HS-27A (cell line): ENCODE measurements around the gene CHKB.

Source experiments
- DNase-seq: peaks from one replicate; pipeline ENCODE4 v3.0.0-alpha.2; 2012; ENCODE audit warnings: low read depth, missing footprints

The CHKB gene

GRCh38 chr22:50597097-50597496, 14.4 kb upstream of the CHKB start:
- no peak for DNase-seq

- no peak for DNase-seq
Observed at GRCh38 chr22:50595189-50595588, 12.5 kb upstream of the CHKB start.

GRCh38 chr22:50587407-50587806, 4.8 kb upstream of the CHKB start:
- DNase-seq, result no peak

GRCh38 chr22:50586416-50586815, 3.8 kb upstream of the CHKB start:
- DNase-seq, result no peak

GRCh38 chr22:50585781-50586180, 3.1 kb upstream of the CHKB start:
- no peak for DNase-seq

GRCh38 chr22:50585238-50585637, 2.6 kb upstream of the CHKB start:
- no peak for DNase-seq

GRCh38 chr22:50584106-50585096, 1.8 kb upstream of the CHKB start:
- no peak for DNase-seq

- DNase-seq, result no peak
Observed at GRCh38 chr22:50583294-50583861, 729 bp upstream of the CHKB start.

GRCh38 chr22:50581950-50582492, 628 bp downstream of the CHKB start:
- DNase-seq, result no peak

- DNase-seq, result no peak
Observed at GRCh38 chr22:50581031-50581949, 1.4 kb downstream of the CHKB start.

GRCh38 chr22:50579752-50580151, 2.9 kb downstream of the CHKB start:
- DNase-seq, result no peak

- no peak for DNase-seq
Observed at GRCh38 chr22:50578776-50579310, 3.8 kb downstream of the CHKB start.

- no peak for DNase-seq
Observed at GRCh38 chr22:50577987-50578775, 4.5 kb downstream of the CHKB start, which contains the start of gene CPT1B. TSS of gene CPT1B (minus strand) at chr22:50578427. CDS start at chr22:50577915, 512 bp downstream.

- DNase-seq, result no peak
Observed at GRCh38 chr22:50577697-50577986, 5.0 kb downstream of the CHKB start.

GRCh38 chr22:50576806-50577696, 5.6 kb downstream of the CHKB start:
- no peak for DNase-seq

GRCh38 chr22:50576070-50576469, 6.6 kb downstream of the CHKB start:
- no peak for DNase-seq

- DNase-seq, result no peak
Observed at GRCh38 chr22:50575426-50575941, 7.2 kb downstream of the CHKB start.

- no peak for DNase-seq
Observed at GRCh38 chr22:50574383-50574755, 8.3 kb downstream of the CHKB start.

GRCh38 chr22:50573491-50574382, 8.9 kb downstream of the CHKB start:
- DNase-seq, result no peak
